Common myeloid progenitor, CD34-positive (primary cell): ENCODE data around the gene MRPL47.
"Not testable (repeated sequence)": the region's sequence is repeated elsewhere in the genome, so short reads cannot be mapped to it uniquely, and the experiment has no call there.

Experiments
- CTCF ChIA-PET: fragments of 350-600 bp; sonication (Branson Sonifier 250); formaldehyde crosslinking; loops from one replicate; lab custom pipeline; 2021; ENCODE audit warnings: antibody characterized with exemption; lab: Charles Lee
- POLR2A ChIA-PET: fragments of 350-600 bp; sonication (Branson Sonifier 250); formaldehyde crosslinking; loops from one replicate; lab custom pipeline; 2021; ENCODE audit warnings: antibody characterized with exemption; lab: Charles Lee
- DNase-seq, 3 donors: peaks; one replicate each; pipeline versions ENCODE4 v3.0.0 to v3.0.0-alpha.2; 2013
- H3K27ac ChIP-seq, 2 experiments: 1 replicate in 1 of 2; 2 replicates in 1 of 2; pipeline ENCODE4 v1.7.0; 2013; ENCODE audit warnings: inconsistent platforms in 2 of 2, low read length in 2 of 2, mild to moderate bottlenecking in 2 of 2, low read depth in 1 of 2, moderate library complexity in 1 of 2; ENCODE audit not compliant: severe bottlenecking in 2 of 2, insufficient read depth in 1 of 2, poor library complexity in 1 of 2
- H3K27me3 ChIP-seq, 5 experiments: replicated peaks in 2 of 5; 1 replicate in 3 of 5; 2 replicates in 2 of 5; pipeline versions ENCODE4 v1.6.1 to v1.7.0; 2013; ENCODE audit warnings: low read length in 4 of 5, mild to moderate bottlenecking in 2 of 5, moderate library complexity in 2 of 5, inconsistent platforms in 1 of 5; ENCODE audit not compliant: insufficient read depth in 5 of 5, control insufficient read depth in 4 of 5
- H3K36me3 ChIP-seq, 4 experiments: 1 replicate in 2 of 4; 2 replicates in 2 of 4; pipeline versions ENCODE4 v1.6.1 to v1.7.0; 2013; ENCODE audit warnings: low read length in 3 of 4, control low read depth in 1 of 4, mild to moderate bottlenecking in 1 of 4; ENCODE audit not compliant: control insufficient read depth in 4 of 4, insufficient read depth in 4 of 4
- H3K4me1 ChIP-seq, 4 experiments: 1 replicate in 3 of 4; 2 replicates in 1 of 4; pipeline versions ENCODE4 v1.6.1 to v1.7.1; 2013; ENCODE audit warnings: low read length in 3 of 4, mild to moderate bottlenecking in 3 of 4, control low read depth in 1 of 4, inconsistent platforms in 1 of 4, moderate library complexity in 1 of 4; ENCODE audit not compliant: control insufficient read depth in 4 of 4, insufficient read depth in 4 of 4; ENCODE audit errors: control extremely low read depth in 1 of 4
- H3K4me3 ChIP-seq, 7 experiments: 1 replicate in 4 of 7; 2 replicates in 3 of 7; pipeline versions ENCODE4 v1.5.1 to v1.7.0; 2013; ENCODE audit warnings: mild to moderate bottlenecking in 7 of 7, low read length in 6 of 7, moderate library complexity in 6 of 7, inconsistent platforms in 2 of 7, low read depth in 2 of 7, control low read depth in 1 of 7; ENCODE audit not compliant: insufficient read depth in 4 of 7, control insufficient read depth in 1 of 7; ENCODE audit errors: extremely low read depth in 1 of 7
- H3K9me3 ChIP-seq, 5 experiments: 1 replicate in 4 of 5; 2 replicates in 1 of 5; pipeline versions ENCODE4 v1.6.1 to v1.7.1; 2013; ENCODE audit warnings: low read length in 4 of 5, mild to moderate bottlenecking in 2 of 5, inconsistent platforms in 1 of 5, low read depth in 1 of 5, moderate library complexity in 1 of 5; ENCODE audit not compliant: control insufficient read depth in 4 of 5, insufficient read depth in 2 of 5; ENCODE audit errors: control extremely low read depth in 1 of 5
- WGBS: methylation state at CpG from one replicate; pipeline ENCODE4 v1.1.5; 2013; ENCODE audit not compliant: insufficient coverage; 5-methylcytosine and 5-hydroxymethylcytosine counted together

The MRPL47 gene

GRCh38 chr3:179643837-179644236, 39.4 kb upstream of the MRPL47 start:
- POLR2A ChIA-PET, DNase-seq, H3K27me3 ChIP-seq, H3K9me3 ChIP-seq, H3K4me1 ChIP-seq, H3K4me3 ChIP-seq, H3K36me3 ChIP-seq, H3K27ac ChIP-seq: not testable (repeated sequence)
- 87% methylated on average over 3 of the region's 8 CpGs for WGBS
- CTCF ChIA-PET, result interaction anchor here (1.2 kb wide), 3 partner anchors 28 to 628 kb away, joined by 3 read pairs; no protein-coding TSS in a partner anchor

GRCh38 chr3:179642871-179643270, 38.4 kb upstream of the MRPL47 start:
- 100% methylated on average over 1 of the region's 3 CpGs for WGBS
- ChIA-PET CTCF (no interaction called here), POLR2A (no interaction called here)
- H3K36me3 ChIP-seq, result no peaks in the 10 kb centered on the region
- H3K4me1 ChIP-seq, result no peaks in the 10 kb centered on the region
- no peak for DNase-seq
- H3K27ac ChIP-seq, result no peak overlapping the region
- H3K9me3 ChIP-seq, result no peaks in the 10 kb centered on the region
- H3K4me3 ChIP-seq, result no peak overlapping the region
- no peaks in the 10 kb centered on the region for H3K27me3 ChIP-seq

- H3K9me3 ChIP-seq, result no peaks in the 10 kb centered on the region
- H3K27ac ChIP-seq, result no peak overlapping the region
- 89% methylated on average over 1 of the region's 1 CpG for WGBS
- H3K4me1 ChIP-seq, result no peaks in the 10 kb centered on the region
- DNase-seq, result no peak
- no peaks in the 10 kb centered on the region for H3K27me3 ChIP-seq
- ChIA-PET CTCF (interaction anchor here (0.6 kb wide), 1 partner anchor 74 kb away, joined by 3 read pairs; no protein-coding TSS in a partner anchor), POLR2A (no interaction called here)
- H3K36me3 ChIP-seq, result no peaks in the 10 kb centered on the region
- no peak overlapping the region for H3K4me3 ChIP-seq
These were observed 36.0 kb upstream of the MRPL47 start for GRCh38 chr3:179640469-179640868.

DNA sequence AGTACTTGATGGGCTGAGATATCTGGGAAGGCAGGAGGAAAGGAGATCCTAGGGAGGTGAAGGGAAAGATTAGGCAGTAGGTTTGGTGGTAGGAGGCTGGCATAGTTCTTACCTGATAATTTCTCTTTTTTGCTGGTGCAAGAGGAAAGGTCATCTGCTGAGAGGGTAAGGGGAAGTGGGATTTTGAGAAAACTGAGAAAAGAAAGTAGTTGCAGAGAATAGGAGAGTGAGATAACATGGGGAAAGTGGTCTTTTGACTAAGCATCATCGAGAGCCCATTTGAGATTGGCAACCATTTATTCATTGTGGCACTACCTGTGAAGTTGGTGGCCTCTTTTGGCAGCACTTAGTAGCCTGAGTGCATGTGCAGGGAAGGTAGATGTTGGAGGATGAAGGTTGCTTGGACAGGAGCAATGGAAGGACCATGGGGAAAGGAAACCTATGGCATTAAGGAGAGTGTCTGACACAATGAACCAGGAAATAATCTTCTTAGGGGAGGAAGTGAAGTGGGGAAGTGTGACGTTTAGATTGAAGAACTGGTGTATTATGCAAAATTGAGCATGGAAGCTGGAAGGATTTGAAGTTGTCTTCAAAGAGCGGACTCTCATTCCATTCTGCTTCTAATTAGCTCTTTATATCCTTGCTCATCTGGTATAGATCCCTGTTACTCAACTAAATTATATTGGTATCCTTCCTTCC, 26.5 kb upstream of the MRPL47 start:
- no peaks in the 10 kb centered on the region for H3K9me3 ChIP-seq
- 93% methylated on average over 3 of the region's 3 CpGs for WGBS
- CTCF ChIA-PET, result no interaction called here
- H3K36me3 ChIP-seq, result peaks cover 0 to 3% (median under 1%) of the 10 kb centered on the region in 4 experiments
- H3K27ac ChIP-seq, result no peak overlapping the region
- DNase-seq, result no peak
- H3K27me3 ChIP-seq, result no peaks in the 10 kb centered on the region
- H3K4me3 ChIP-seq, result no peak overlapping the region
- POLR2A ChIA-PET, result no interaction called here
- H3K4me1 ChIP-seq, result no peaks in the 10 kb centered on the region

DNA sequence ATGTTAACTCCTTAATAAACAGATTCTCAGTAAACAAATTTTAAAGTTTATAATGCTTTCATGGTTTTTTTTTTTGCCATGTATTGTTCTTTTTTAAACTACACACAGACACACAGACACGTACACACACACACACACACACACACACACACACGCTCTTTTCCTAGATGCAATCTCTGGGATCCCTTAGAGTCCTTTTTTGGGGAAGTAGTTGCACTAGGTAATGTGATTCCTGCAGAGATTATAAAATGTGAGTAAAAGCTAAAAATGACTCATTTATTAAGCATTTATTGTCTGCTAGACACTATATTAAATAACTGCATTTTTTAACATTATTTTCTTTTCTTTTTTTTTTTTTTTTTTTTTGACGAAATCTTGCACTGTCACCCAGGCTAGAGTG, 20.0 kb upstream of the MRPL47 start:
- no peak for DNase-seq
- WGBS, result no CpG with 5 or more reads among the region's 3 CpGs

DNA sequence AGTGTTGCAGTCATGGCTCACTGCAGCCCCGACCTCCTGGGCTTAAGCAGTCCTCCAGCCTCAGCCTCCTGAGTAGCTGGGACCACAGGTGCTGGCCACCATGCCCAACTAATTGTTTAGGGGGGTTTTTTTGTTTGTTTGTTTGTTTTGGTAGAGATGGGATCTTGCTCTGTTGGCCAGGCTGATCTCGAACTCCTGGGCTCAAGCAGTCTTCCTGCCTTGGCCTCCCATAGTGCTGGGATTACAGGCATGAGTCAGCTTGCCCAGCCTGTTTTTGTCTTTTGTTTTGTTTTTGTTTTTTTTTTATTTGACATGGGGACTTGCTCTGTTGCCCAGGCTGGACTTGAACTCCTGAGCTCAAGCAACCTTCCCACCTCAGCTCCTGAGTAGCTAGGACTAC, 17.6 kb upstream of the MRPL47 start:
- Histone ChIP-seq H3K27ac (no peak overlapping the region), H3K4me3 (no peak overlapping the region), H3K27me3 (no peaks in the 10 kb centered on the region), H3K9me3 (peaks cover 0 to 3% (median 0%) of the 10 kb centered on the region in 5 experiments), H3K36me3 (peaks cover 10 to 56% (median 31%) of the 10 kb centered on the region in 4 experiments), H3K4me1 (no peaks in the 10 kb centered on the region)
- ChIA-PET CTCF (no interaction called here), POLR2A (no interaction called here)
- 100% methylated on average over 2 of the region's 2 CpGs for WGBS
- no peak for DNase-seq

More for the DNA sequence above, 20.0 kb upstream of the MRPL47 start:
- H3K27ac ChIP-seq, result no peak overlapping the region
- no peaks in the 10 kb centered on the region for H3K9me3 ChIP-seq
- peaks cover 10 to 38% (median 21%) of the 10 kb centered on the region in 4 experiments for H3K36me3 ChIP-seq
- POLR2A ChIA-PET, result no interaction called here
- no peaks in the 10 kb centered on the region for H3K4me1 ChIP-seq
- CTCF ChIA-PET, result interaction anchor here (0.7 kb wide), 1 partner anchor 406 kb away, joined by 3 read pairs; no protein-coding TSS in a partner anchor
- H3K27me3 ChIP-seq, result no peaks in the 10 kb centered on the region
- no peak overlapping the region for H3K4me3 ChIP-seq

DNA sequence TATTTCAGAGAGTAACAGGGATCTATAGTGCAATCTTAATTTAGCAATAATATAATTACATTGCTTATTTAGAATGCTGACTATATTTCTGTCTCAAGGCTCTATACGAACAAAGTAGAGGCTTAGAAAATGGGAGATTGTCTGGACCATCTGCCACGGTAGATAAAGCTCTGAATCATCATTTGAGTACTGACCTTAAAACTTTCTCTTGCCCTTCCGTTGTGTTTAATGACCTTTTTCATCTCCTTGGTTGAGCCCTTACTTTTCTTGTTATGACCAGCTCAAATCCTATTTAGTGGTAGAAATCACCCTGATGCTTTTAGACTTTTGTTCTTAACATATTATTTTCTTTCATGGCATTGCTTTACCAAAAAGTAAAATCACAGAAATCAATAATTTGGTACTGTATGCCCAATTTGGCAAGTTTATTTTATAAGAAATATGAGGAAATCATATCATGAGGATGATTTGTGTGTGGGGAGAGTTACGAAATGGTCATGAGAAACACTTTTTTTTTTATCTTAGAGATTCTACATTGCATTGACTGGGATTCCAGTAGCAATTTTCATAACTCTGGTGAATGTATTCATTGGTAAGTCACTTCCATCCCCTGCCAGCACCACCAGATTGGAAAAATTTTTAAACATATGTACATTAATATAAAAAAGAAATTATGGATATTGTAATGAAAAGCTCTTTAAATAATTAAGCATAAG, 11.2 kb upstream of the MRPL47 start:
- Histone ChIP-seq H3K36me3 (peaks cover 6 to 25% (median 17%) of the 10 kb centered on the region in 4 experiments), H3K4me3 (no peak overlapping the region), H3K9me3 (peaks cover 0 to 3% (median 0%) of the 10 kb centered on the region in 5 experiments), H3K27me3 (no peaks in the 10 kb centered on the region), H3K4me1 (peaks cover 0 to 8% (median 3%) of the 10 kb centered on the region in 4 experiments), H3K27ac (no peak overlapping the region)
- ChIA-PET CTCF (interaction anchor here (1.1 kb wide), 1 partner anchor 11 kb away, joined by 3 read pairs; no protein-coding TSS in a partner anchor), POLR2A (no interaction called here)
- 94% methylated on average over 2 of the region's 4 CpGs for WGBS
- DNase-seq, result no peak
